Measurements from ENCODE around the gene SLC25A24.
"Not testable (repeated sequence)": the region's sequence is repeated elsewhere in the genome, so short reads cannot be mapped to it uniquely, and the experiment has no call there.

- not testable (repeated sequence) for TF ChIP-seq CTCF (IDR thresholded peaks at IDR 0.05; ENCODE audit: low read depth, low read length, poor library complexity, severe bottlenecking); EZH2phosphoT487 (IDR thresholded peaks at IDR 0.05; ENCODE audit: borderline replicate concordance, low read length)
These were observed 35.2 kb upstream of the SLC25A24 start for GRCh38 chr1:108235308-108235707.

All from DOHH2 (cell line).